ENCODE data around the gene TECTB. TPM values are rescaled to one million over a fixed set of nuclear protein-coding genes. Genes with fewer than 3 reads are reported as not detected.

Gene TECTB
- total RNA-seq, 4 donors from 2014 or later, result not detected

- TF ChIP-seq POLR2A (IDR thresholded peaks at IDR 0.05), result no peak
- TF ChIP-seq, protein P1, sequence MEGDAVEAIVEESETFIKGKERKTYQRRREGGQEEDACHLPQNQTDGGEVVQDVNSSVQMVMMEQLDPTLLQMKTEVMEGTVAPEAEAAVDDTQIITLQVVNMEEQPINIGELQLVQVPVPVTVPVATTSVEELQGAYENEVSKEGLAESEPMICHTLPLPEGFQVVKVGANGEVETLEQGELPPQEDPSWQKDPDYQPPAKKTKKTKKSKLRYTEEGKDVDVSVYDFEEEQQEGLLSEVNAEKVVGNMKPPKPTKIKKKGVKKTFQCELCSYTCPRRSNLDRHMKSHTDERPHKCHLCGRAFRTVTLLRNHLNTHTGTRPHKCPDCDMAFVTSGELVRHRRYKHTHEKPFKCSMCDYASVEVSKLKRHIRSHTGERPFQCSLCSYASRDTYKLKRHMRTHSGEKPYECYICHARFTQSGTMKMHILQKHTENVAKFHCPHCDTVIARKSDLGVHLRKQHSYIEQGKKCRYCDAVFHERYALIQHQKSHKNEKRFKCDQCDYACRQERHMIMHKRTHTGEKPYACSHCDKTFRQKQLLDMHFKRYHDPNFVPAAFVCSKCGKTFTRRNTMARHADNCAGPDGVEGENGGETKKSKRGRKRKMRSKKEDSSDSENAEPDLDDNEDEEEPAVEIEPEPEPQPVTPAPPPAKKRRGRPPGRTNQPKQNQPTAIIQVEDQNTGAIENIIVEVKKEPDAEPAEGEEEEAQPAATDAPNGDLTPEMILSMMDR (IDR thresholded peaks at IDR 0.05), result no peak
These were observed 52.1 kb downstream of the TECTB start for GRCh38 chr10:112335111-112335867.

DNA sequence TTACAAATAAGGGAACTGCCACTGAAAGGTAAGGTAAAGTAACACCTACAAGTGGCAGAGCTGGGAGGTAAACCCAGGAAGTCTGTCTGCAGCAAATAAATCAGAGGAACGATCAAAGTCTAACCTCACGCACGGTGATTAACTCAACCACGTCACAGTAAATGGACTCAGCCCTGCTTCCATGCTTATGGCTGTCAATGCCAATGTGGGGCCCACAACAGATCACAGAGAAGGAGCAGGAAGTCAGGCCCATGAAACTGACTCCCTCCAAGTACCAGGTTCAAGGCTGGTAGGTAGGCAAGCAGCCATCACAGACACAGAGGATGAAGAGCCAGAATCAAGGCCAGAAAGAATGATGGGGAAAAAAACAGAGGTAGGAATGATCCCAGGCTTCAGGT, 52.7 kb downstream of the TECTB start:
- TF ChIP-seq POLR2A (IDR thresholded peaks at IDR 0.05), result no peak
- TF ChIP-seq, protein P1 (IDR thresholded peaks at IDR 0.05), result no peak
- WGBS, 2 donors, result 60 to 65% methylated on average over 4 of the region's 4 CpGs
- no peak for DNase-seq (ENCODE audit: low spot score in 2 of 2)
- intact Hi-C loops (cut with DNase I; ENCODE audit: low total_unique reads), result no loop called here
- H3K4me3 ChIP-seq (ENCODE audit: low read depth, poor library complexity, severe bottlenecking), result no peak overlapping the region

More at GRCh38 chr10:112335111-112335867, 52.1 kb downstream of the TECTB start:
- 51 to 55% methylated on average over 5 of the region's 5 CpGs for whole genome bisulfite sequencing, 2 donors
- intact Hi-C loops (cut with DNase I; ENCODE audit: low total_unique reads), result no loop called here
- no peak overlapping the region for H3K4me3 ChIP-seq (ENCODE audit: low read depth, poor library complexity, severe bottlenecking)
- DNase-seq (ENCODE audit: low spot score in 2 of 2), result no peak

DNA sequence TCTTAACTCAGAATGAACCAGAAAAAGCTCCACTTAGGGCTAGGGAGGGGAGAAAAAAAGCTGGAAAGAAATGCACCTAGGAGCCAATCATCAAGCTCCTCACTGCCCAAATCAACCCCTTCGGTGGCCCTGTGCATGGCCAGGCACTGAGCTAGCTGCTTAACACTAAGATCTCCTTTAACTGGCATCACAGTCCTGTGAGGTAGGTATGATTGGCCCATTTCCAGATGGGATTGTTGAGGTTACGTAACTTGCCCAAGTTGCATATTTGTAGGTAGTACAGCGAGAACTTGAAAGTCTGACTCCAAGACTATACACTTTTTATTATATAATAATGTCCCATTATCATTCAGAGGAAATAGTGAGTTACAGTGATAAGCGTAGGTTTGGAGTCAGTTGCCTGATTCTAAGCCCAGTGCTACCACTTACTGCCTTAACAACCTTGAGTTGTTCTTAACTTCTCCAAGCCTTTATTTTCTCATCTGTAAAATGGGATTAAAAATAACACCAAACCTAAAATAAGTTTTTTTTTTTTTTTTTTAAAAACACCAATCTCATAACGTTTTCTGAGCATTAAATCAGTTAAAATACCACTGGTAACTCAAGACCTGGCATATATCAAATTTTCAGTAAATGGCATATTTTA, 53.5 kb downstream of the TECTB start:
- DNase-seq (ENCODE audit: low spot score in 2 of 2), result no peak
- no peak for TF ChIP-seq POLR2A (IDR thresholded peaks at IDR 0.05)
- intact Hi-C loops (cut with DNase I; ENCODE audit: low total_unique reads), result no loop called here
- no peak overlapping the region for H3K4me3 ChIP-seq (ENCODE audit: low read depth, poor library complexity, severe bottlenecking)
- WGBS, 2 donors, result 53 to 60% methylated on average over 5 of the region's 5 CpGs

GRCh38 chr10:112338957-112339356, 55.8 kb downstream of the TECTB start:
- WGBS, 2 donors, result 82 to 89% methylated on average over 3 of the region's 3 CpGs
- H3K4me3 ChIP-seq (ENCODE audit: low read depth, poor library complexity, severe bottlenecking), result no peak overlapping the region
- TF ChIP-seq POLR2A (IDR thresholded peaks at IDR 0.05), result no peak
- TF ChIP-seq, protein P1 (IDR thresholded peaks at IDR 0.05), result no peak
- intact Hi-C loops (cut with DNase I; ENCODE audit: low total_unique reads), result no loop called here
- no peak for DNase-seq (ENCODE audit: low spot score in 2 of 2)

- no peak overlapping the region for H3K4me3 ChIP-seq (ENCODE audit: low read depth, poor library complexity, severe bottlenecking)
- intact Hi-C loops (cut with DNase I; ENCODE audit: low total_unique reads), result no loop called here
- TF ChIP-seq POLR2A (IDR thresholded peaks at IDR 0.05), result no peak
- 58 to 79% methylated on average over 2 of the region's 2 CpGs for WGBS, 2 donors
- no peak for DNase-seq (ENCODE audit: low spot score in 2 of 2)
These were observed 57.4 kb downstream of the TECTB start for GRCh38 chr10:112340601-112341000.

DNA sequence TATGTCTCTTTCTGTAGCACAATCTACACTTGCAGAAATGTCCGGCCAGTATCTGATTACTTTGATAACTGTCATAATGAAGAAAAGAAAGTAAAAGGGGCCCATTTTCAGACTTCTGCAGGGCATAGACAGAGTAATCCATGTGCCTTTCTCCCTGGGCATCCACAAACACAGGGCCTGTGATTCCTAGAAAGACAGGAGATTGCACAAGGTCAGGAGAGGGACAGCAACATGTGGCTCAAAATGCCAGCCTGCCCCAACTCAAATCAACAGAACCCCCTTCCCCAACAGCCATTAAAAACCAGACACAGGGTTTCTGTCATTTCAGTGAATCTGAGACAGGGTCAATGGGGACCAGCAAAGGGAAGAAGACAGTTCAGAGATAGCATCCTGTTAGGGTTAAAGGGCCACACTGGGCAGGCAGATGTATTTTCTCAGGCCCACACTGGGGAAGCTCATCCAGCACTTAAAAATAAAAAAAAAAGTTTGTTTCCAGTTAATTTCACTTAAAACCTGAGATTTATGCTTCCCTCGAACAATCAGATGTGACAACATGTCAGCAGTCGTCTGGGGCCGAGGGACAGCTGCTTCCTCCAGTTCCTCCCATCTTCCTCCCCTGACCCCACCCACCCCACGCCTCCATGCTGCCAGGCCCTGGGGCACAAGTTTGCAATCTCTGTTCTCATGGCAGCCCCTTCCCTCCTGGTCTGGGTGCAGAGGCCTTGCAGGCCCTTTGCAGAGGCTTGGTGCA, 60.0 kb downstream of the TECTB start:
- no peak for TF ChIP-seq POLR2A (IDR thresholded peaks at IDR 0.05)
- TF ChIP-seq, protein P1 (IDR thresholded peaks at IDR 0.05), result no peak
- DNase-seq (ENCODE audit: low spot score in 2 of 2), result no peak
- 58 to 62% methylated on average over 5 of the region's 5 CpGs for WGBS, 2 donors
- intact Hi-C loops (cut with DNase I; ENCODE audit: low total_unique reads), result no loop called here
- H3K4me3 ChIP-seq (ENCODE audit: low read depth, poor library complexity, severe bottlenecking), result no peak overlapping the region
